ENCODE results near the gene COL27A1.
"Not testable (repeated sequence)": the region's sequence is repeated elsewhere in the genome, so short reads cannot be mapped to it uniquely, and the experiment has no call there.

The COL27A1 gene

DNA sequence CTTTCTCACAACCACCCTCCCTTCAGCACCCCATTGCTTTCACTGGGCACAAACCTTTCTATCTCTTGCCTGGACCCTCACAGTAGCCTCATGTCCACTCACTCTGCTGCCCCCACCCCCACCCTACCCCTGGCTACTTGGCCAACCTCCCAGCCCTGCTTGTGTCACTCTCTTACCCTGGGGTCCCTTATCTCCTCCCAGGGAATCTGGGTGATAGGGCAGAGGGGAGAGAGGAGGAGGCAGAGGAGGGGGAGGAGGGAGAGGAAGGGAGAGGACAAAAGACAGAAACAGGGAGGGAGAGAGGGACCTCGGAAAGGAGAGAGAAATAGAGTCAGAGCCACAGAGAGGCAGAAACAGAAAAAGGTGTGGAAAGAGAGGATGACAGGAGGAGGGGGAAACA is 31.2 kb upstream of the COL27A1 start:
- no peaks in the 10 kb centered on the region for H3K27me3 ChIP-seq (ENCODE audit: insufficient read depth, insufficient read length)
- no peaks in the 10 kb centered on the region for H3K36me3 ChIP-seq (ENCODE audit: insufficient read depth, insufficient read length, low read length)
- H3K9me3 ChIP-seq (ENCODE audit: insufficient read depth, low read length) = no peaks in the 10 kb centered on the region
- DNase-seq (ENCODE audit: low read depth, low spot score) = no peak
- H3K4me1 ChIP-seq (ENCODE audit: insufficient read depth, insufficient read length) = no peaks in the 10 kb centered on the region
- H3K4me3 ChIP-seq (ENCODE audit: insufficient read length, low read depth) = no peak overlapping the region
- no peak for TF ChIP-seq YY1 (IDR thresholded peaks at IDR 0.05; ENCODE audit: insufficient read depth, insufficient read length)
- no peak for TF ChIP-seq ZNF274 (IDR thresholded peaks at IDR 0.05; ENCODE audit: low read depth, low read length)
- TF ChIP-seq SUZ12 (IDR thresholded peaks at IDR 0.05; ENCODE audit: extremely low read depth, insufficient read depth, insufficient read length) = no peak
- no peak overlapping the region for H3K9ac ChIP-seq (ENCODE audit: insufficient read length, low read depth)

DNA sequence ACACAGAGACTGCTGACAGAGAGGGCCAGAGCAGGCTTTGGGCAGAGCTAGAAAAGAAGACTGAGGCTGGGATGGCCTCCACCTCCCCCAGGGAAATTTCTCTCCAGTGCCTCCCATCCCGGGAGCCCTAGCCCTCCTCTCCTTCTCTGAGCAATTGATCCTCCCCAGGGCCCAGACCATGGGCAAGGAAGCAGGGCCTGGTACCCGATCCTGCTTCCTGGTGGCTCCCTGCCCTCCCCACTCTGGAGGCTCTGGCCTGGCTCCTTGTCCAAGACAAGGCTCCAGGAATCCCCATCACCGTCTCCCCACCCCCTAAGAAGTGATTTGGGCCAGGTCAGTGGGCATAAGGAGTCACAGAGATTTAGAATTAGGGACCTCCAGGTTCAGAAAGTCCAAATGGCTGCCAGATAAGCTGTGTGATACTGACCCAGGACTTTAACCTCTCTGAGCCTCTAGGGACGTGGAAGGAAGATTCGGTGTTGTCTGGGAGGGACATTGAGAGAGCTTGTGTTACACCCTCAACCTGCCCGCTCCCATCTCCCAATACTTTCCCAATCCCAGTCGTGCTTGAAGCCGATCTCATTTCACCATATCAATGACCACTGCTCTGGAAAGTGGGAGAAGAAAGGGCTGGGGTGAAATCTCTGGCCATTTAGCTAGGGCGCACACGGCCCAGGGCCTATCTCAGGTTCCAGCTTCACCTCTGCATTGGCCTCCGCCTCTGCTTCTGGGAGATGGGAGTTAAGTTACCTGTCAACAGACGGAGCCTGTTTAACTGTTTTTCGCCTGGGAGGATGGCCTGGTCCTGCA is 30.5 kb upstream of the COL27A1 start:
- Histone ChIP-seq H3K4me1 (ENCODE audit: insufficient read depth, insufficient read length) (no peaks in the 10 kb centered on the region), H3K4me3 (ENCODE audit: insufficient read length, low read depth) (no peak overlapping the region), H3K27me3 (ENCODE audit: insufficient read depth, insufficient read length) (peaks cover 5% of the 10 kb centered on the region), H3K9me3 (ENCODE audit: insufficient read depth, low read length) (no peaks in the 10 kb centered on the region), H3K9ac (ENCODE audit: insufficient read length, low read depth) (no peak overlapping the region), H3K36me3 (ENCODE audit: insufficient read depth, insufficient read length, low read length) (no peaks in the 10 kb centered on the region)
- no peak for DNase-seq (ENCODE audit: low read depth, low spot score)
- TF ChIP-seq YY1 (IDR thresholded peaks at IDR 0.05; ENCODE audit: insufficient read depth, insufficient read length) = no peak
- no peak for TF ChIP-seq ZNF274 (IDR thresholded peaks at IDR 0.05; ENCODE audit: low read depth, low read length)
- TF ChIP-seq SUZ12 (IDR thresholded peaks at IDR 0.05; ENCODE audit: extremely low read depth, insufficient read depth, insufficient read length) = no peak

DNA sequence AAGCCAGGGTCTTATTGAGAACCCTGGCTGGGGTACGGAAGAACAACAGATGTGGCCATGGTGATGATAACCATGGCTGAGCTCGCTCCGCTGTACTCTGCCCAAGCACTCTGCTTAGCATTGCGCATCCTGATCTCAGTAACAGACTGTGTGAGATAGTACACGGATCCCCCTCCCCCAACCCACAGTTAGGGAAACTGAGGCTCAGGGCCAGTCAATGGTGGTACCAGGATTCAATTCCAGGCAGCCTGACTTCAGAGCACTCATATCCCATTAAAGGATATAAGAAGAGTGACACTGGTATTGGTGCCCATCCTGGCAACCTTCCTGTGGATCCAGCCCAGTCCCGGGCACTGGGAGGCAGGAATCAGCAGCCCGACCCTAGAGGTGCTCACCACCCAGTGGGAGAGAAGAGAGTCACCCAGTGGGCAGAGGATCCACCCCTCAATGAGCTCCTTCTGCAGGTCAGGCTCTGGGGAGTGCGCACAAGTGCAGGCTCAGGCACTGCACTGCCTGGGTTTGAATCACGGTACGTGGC is 29.8 kb upstream of the COL27A1 start:
- H3K9me3 ChIP-seq (ENCODE audit: insufficient read depth, low read length) = no peaks in the 10 kb centered on the region
- H3K4me3 ChIP-seq (ENCODE audit: insufficient read length, low read depth) = no peak overlapping the region
- no peaks in the 10 kb centered on the region for H3K4me1 ChIP-seq (ENCODE audit: insufficient read depth, insufficient read length)
- peaks cover 6% of the 10 kb centered on the region for H3K27me3 ChIP-seq (ENCODE audit: insufficient read depth, insufficient read length)
- no peak for TF ChIP-seq SUZ12 (IDR thresholded peaks at IDR 0.05; ENCODE audit: extremely low read depth, insufficient read depth, insufficient read length)
- H3K36me3 ChIP-seq (ENCODE audit: insufficient read depth, insufficient read length, low read length) = no peaks in the 10 kb centered on the region
- H3K9ac ChIP-seq (ENCODE audit: insufficient read length, low read depth) = no peak overlapping the region
- no peak for DNase-seq (ENCODE audit: low read depth, low spot score)

DNA sequence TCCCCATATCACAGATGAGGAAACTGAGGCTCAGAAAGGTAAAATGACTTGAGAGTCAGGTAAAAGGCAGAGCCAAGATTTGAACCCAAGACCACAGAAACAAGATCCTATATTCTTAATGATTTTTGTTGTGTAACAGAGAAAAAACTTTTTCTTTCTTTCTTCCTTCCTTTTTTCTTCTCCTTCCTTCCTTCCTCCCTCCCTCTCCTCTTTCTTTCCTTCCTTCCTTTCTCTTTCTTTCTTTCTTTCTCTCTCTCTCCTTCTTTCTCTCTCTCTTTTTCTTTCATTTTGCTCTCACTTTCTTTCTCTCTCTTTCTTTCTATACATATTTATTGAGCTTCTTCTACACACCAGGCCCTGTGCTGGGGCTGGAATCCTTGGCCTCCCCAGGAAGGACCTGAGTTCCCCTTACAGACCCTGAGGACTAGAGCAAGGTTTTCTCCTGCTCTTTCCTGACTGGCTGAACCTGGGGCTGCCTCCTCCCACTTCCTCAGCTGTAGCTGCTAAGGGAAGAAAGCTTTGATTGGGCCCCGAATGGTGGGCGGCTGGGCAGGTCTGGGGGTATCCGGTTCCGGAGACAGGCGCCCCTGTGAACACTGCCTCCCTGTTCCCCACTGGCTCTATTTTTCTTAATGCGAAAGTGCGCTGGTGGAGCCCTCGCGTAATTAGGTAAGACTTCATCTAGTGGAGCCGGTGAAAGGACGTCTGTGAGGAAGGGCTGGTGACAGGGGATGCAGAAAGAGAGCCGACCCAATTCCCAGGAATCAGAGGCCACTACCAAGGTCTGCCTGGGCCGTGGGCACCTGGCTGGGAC is 28.9 kb upstream of the COL27A1 start:
- Histone ChIP-seq H3K9ac (ENCODE audit: insufficient read length, low read depth) (no peak overlapping the region), H3K36me3 (ENCODE audit: insufficient read depth, insufficient read length, low read length) (no peaks in the 10 kb centered on the region), H3K27me3 (ENCODE audit: insufficient read depth, insufficient read length) (peaks cover 6% of the 10 kb centered on the region), H3K9me3 (ENCODE audit: insufficient read depth, low read length) (no peaks in the 10 kb centered on the region), H3K4me3 (ENCODE audit: insufficient read length, low read depth) (no peak overlapping the region), H3K4me1 (ENCODE audit: insufficient read depth, insufficient read length) (no peaks in the 10 kb centered on the region)
- TF ChIP-seq ZNF274 (IDR thresholded peaks at IDR 0.05; ENCODE audit: low read depth, low read length) (no peak), SUZ12 (IDR thresholded peaks at IDR 0.05; ENCODE audit: extremely low read depth, insufficient read depth, insufficient read length) (no peak), YY1 (IDR thresholded peaks at IDR 0.05; ENCODE audit: insufficient read depth, insufficient read length) (no peak)
- no peak for DNase-seq (ENCODE audit: low read depth, low spot score)

GRCh38 chr9:114128759-114129158 is 26.6 kb upstream of the COL27A1 start:
- H3K4me1 ChIP-seq (ENCODE audit: insufficient read depth, insufficient read length); H3K9me3 ChIP-seq (ENCODE audit: insufficient read depth, low read length); H3K4me3 ChIP-seq (ENCODE audit: insufficient read length, low read depth); H3K36me3 ChIP-seq (ENCODE audit: insufficient read depth, insufficient read length, low read length); DNase-seq (ENCODE audit: low read depth, low spot score); H3K9ac ChIP-seq (ENCODE audit: insufficient read length, low read depth); H3K27me3 ChIP-seq (ENCODE audit: insufficient read depth, insufficient read length): not testable (repeated sequence)

DNA sequence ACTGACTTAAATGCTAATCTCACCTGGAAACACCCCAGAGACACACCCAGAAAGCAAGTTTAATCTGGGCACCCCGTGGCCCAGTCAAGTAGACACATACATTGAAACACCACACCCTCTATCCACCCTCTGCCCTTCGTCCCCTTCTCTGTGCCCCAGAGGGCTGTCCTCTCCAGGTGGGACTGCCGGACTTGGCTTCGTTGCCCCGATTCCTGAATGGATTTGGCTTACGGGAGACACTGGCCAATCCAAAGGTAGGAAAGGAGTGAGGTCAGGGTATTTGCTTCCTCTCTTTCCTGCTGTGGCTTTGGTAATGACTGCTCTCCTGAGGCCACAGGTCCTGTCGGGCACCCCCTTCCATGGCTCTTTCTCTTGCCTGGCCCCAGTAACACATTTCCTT is 25.2 kb upstream of the COL27A1 start:
- TF ChIP-seq SUZ12 (IDR thresholded peaks at IDR 0.05; ENCODE audit: extremely low read depth, insufficient read depth, insufficient read length) (no peak), ZNF274 (IDR thresholded peaks at IDR 0.05; ENCODE audit: low read depth, low read length) (no peak), YY1 (IDR thresholded peaks at IDR 0.05; ENCODE audit: insufficient read depth, insufficient read length) (no peak)
- DNase-seq (ENCODE audit: low read depth, low spot score) = no peak
- peaks cover 8% of the 10 kb centered on the region for H3K4me1 ChIP-seq (ENCODE audit: insufficient read depth, insufficient read length)
- H3K36me3 ChIP-seq (ENCODE audit: insufficient read depth, insufficient read length, low read length) = no peaks in the 10 kb centered on the region
- no peaks in the 10 kb centered on the region for H3K9me3 ChIP-seq (ENCODE audit: insufficient read depth, low read length)
- H3K27me3 ChIP-seq (ENCODE audit: insufficient read depth, insufficient read length) = peaks cover 8% of the 10 kb centered on the region
- no peak overlapping the region for H3K4me3 ChIP-seq (ENCODE audit: insufficient read length, low read depth)
- H3K9ac ChIP-seq (ENCODE audit: insufficient read length, low read depth) = no peak overlapping the region

- no peak overlapping the region for H3K9ac ChIP-seq (ENCODE audit: insufficient read length, low read depth)
- peaks cover 8% of the 10 kb centered on the region for H3K4me1 ChIP-seq (ENCODE audit: insufficient read depth, insufficient read length)
- no peak for DNase-seq (ENCODE audit: low read depth, low spot score)
- no peaks in the 10 kb centered on the region for H3K36me3 ChIP-seq (ENCODE audit: insufficient read depth, insufficient read length, low read length)
- no peaks in the 10 kb centered on the region for H3K9me3 ChIP-seq (ENCODE audit: insufficient read depth, low read length)
- peaks cover 14% of the 10 kb centered on the region for H3K27me3 ChIP-seq (ENCODE audit: insufficient read depth, insufficient read length)
- no peak overlapping the region for H3K4me3 ChIP-seq (ENCODE audit: insufficient read length, low read depth)
- TF ChIP-seq ZNF274 (IDR thresholded peaks at IDR 0.05; ENCODE audit: low read depth, low read length) (no peak), SUZ12 (IDR thresholded peaks at IDR 0.05; ENCODE audit: extremely low read depth, insufficient read depth, insufficient read length) (no peak), YY1 (IDR thresholded peaks at IDR 0.05; ENCODE audit: insufficient read depth, insufficient read length) (no peak)
Observed at GRCh38 chr9:114130624-114131277, 24.6 kb upstream of the COL27A1 start.

All from NT2/D1 (cell line).